K562 (cell line): ENCODE results near the gene TRABD2B.

Experiments
- ARID4B ChIP-seq: sonication (generic); formaldehyde crosslinking; IDR thresholded peaks from 2 replicates; pipeline ENCODE4 v1.8.0; 2022; ENCODE audit warnings: mild to moderate bottlenecking, missing genetic modification reagents
- CHD2 ChIP-seq: IDR thresholded peaks from 2 replicates; pipeline ENCODE4 v1.6.1; 2011; ENCODE audit warnings: low read depth, low read length
- FOXK1 ChIP-seq: sonication (generic); formaldehyde crosslinking; IDR thresholded peaks from 2 replicates; pipeline ENCODE4 v1.8.0; 2022; ENCODE audit warnings: missing genetic modification reagents, mild to moderate bottlenecking, borderline replicate concordance
- FOXP4 ChIP-seq: sonication (generic); formaldehyde crosslinking; IDR thresholded peaks from 2 replicates; pipeline ENCODE4 v1.8.0; 2022; ENCODE audit warnings: mild to moderate bottlenecking, missing genetic modification reagents, borderline replicate concordance
- LARP7 ChIP-seq: fragments of 450-650 bp; IDR thresholded peaks from 2 replicates; pipeline ENCODE4 v1.6.1; 2016
- POLR2A ChIP-seq: fragments of 450-650 bp; conservative IDR thresholded peaks from 2 replicates; pipeline ENCODE4 v1.6.1; 2016
- POLR2AphosphoS5 ChIP-seq: IDR thresholded peaks from 2 replicates; pipeline ENCODE4 v1.6.1; 2011; ENCODE audit warnings: mild to moderate bottlenecking, low read depth, low read length, moderate library complexity; ENCODE audit not compliant: control insufficient read depth, insufficient read depth
- RBBP5 ChIP-seq: fragments of 200-600 bp; sonication (generic); IDR thresholded peaks from 2 replicates; pipeline ENCODE4 v1.6.1; 2012; ENCODE audit warnings: borderline replicate concordance, mild to moderate bottlenecking, low read length, control low read depth, inconsistent platforms; ENCODE audit not compliant: insufficient read depth, poor library complexity, severe bottlenecking
- SREBF2 ChIP-seq: sonication (generic); formaldehyde crosslinking; IDR thresholded peaks from 2 replicates; pipeline ENCODE4 v1.4.0; 2020; ENCODE audit warnings: mild to moderate bottlenecking, missing genetic modification reagents
- ZNF384 ChIP-seq: IDR thresholded peaks from 2 replicates; pipeline ENCODE4 v1.6.1; 2012; ENCODE audit warnings: low read depth, low read length, improper control_type of control experiment
- ZNF76 ChIP-seq: fragments of 250-450 bp; sonication (Bioruptor Pico); IDR thresholded peaks from 2 replicates; pipeline ENCODE4 v1.4.0; 2020; ENCODE audit warnings: mild to moderate bottlenecking, moderate library complexity, borderline replicate concordance
- TF ChIP-seq, protein P1 (sequence below): fragments of 250-450 bp; sonication (Bioruptor Pico); IDR thresholded peaks from 2 replicates; pipeline ENCODE4 v1.4.0; 2020; ENCODE audit warnings: mild to moderate bottlenecking, moderate library complexity

DNA sequence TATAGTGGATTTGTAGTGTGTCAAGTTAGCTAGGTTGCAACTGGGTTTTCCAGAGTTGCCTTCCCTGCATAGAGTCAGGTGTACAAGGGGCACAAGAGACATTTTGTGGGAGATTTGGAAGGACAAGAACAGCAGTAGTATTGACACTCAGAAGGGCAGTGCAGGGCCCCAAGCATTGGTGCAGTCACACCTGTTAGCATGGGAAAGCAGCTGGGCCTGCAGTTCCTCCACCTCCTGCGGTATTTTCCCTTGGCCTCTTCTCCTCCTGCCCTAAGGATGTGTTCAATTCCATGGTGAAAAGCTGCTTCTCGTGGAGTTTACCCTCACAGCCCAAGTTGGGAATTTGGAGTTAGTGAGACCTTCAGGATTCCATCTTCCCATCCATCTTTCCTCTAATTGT is 47.1 kb upstream of the TRABD2B start:
- TF ChIP-seq RBBP5: no peak
- TF ChIP-seq, protein P1, sequence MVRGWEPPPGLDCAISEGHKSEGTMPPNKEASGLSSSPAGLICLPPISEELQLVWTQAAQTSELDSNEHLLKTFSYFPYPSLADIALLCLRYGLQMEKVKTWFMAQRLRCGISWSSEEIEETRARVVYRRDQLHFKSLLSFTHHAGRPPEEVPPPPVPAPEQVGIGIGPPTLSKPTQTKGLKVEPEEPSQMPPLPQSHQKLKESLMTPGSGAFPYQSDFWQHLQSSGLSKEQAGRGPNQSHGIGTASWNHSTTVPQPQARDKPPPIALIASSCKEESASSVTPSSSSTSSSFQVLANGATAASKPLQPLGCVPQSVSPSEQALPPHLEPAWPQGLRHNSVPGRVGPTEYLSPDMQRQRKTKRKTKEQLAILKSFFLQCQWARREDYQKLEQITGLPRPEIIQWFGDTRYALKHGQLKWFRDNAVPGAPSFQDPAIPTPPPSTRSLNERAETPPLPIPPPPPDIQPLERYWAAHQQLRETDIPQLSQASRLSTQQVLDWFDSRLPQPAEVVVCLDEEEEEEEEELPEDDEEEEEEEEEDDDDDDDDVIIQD (CRISPR knock-in tag): no peak
- TF ChIP-seq FOXK1: no peak
- no peak for TF ChIP-seq FOXP4 (CRISPR knock-in tag)
- TF ChIP-seq POLR2AphosphoS5: no peak
- no peak for TF ChIP-seq ZNF384
- TF ChIP-seq CHD2: no peak
- no peak for TF ChIP-seq LARP7
- TF ChIP-seq POLR2A: no peak
- TF ChIP-seq ARID4B: no peak
- TF ChIP-seq ZNF76 (CRISPR knock-in tag): no peak
- no peak for TF ChIP-seq SREBF2 (CRISPR knock-in tag)
